ENCODE measurements around the gene TRAPPC1.

The TRAPPC1 gene

DNA sequence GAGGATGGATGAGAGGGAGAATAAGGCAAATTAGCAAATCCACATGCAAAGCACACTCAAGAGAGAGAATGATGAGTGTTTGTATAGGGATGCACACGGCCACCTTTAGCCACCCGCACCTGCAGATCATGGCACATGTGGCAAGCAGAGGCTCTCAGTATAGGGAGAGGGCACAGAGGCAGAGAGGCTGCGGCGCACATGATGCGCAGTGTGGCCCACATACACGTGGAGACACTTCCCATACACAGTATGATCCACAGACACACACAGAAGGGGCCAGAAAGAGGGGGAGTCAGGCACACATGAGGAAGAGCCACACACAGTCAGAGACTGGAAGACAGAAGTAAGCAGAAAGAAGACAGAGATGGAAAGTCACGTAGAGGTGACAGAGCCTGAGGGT, 49.7 kb downstream of the TRAPPC1 start:
- peaks cover 5% of the 10 kb centered on the region; the same call in 1 of the 2 replicates for H3K36me3 ChIP-seq
- peaks cover 3% of the 10 kb centered on the region; the same call in 1 of the 2 replicates for H3K4me1 ChIP-seq
- H3K27me3 ChIP-seq = no peaks in the 10 kb centered on the region
- peak overlapping the region; percentile 60 for H3K4me3 ChIP-seq (ENCODE audit: low read depth, low read length)
- DNase-seq = no peak
- no peaks in the 10 kb centered on the region for H3K9me3 ChIP-seq
- no peak for TF ChIP-seq CTCF (IDR thresholded peaks at IDR 0.05; ENCODE audit: low read depth, low read length)

DNA sequence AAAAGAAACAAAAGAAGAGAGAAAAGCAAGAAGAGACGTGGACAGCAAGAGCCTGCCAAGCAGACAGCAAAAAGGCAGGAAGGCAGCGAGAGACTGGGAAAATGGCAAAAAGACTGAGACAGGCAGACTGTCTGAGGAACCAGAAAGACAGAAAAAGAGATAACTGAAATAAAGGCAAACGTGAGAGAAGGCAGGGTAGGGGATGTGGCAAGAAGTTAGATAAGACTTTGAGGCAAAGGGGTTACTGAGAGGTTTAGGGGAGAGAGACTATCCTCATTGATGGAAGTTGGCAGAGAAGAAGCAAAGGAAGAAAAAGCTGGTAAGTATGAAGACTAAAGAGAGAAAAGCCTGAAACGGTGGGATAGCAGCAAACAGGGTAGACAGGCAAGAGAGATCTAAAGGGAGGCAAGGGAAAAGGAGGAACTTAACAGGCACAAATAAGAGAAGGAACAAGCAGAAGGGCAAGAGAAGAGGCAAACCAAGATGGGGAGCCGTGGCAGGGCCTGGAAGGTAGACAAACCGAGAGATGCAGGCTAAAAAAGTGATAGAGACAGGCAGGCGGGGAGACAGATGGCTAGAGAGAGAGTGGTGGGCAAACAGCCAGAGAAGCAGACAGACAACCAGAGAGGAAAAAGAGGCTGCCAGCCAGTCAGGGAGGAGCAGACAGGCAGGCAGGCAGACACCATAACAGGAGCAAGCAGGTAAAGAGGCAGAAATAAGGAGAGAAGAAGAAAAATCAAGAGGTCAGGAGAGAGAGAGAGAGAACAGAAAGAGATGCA, 50.3 kb downstream of the TRAPPC1 start:
- peaks cover 5% of the 10 kb centered on the region; the same call in 1 of the 2 replicates for H3K36me3 ChIP-seq
- peak overlapping the region; percentile 60 for H3K4me3 ChIP-seq (ENCODE audit: low read depth, low read length)
- no peak for TF ChIP-seq CTCF (IDR thresholded peaks at IDR 0.05; ENCODE audit: low read depth, low read length)
- DNase-seq = peak; percentile 71
- no peaks in the 10 kb centered on the region for H3K27me3 ChIP-seq
- H3K9me3 ChIP-seq = no peaks in the 10 kb centered on the region
- peaks cover 3% of the 10 kb centered on the region; the same call in 1 of the 2 replicates for H3K4me1 ChIP-seq
